AG20443 (cell line): ENCODE data around the gene CALML3.

Source experiments
- DNase-seq: peaks from one replicate; pipeline ENCODE4 v3.0.0; 2012; ENCODE audit warnings: low spot score, mixed read lengths

The CALML3 gene

GRCh38 chr10:5506751-5507648 is 17.8 kb upstream of the CALML3 start:
- DNase-seq: no peak

DNA sequence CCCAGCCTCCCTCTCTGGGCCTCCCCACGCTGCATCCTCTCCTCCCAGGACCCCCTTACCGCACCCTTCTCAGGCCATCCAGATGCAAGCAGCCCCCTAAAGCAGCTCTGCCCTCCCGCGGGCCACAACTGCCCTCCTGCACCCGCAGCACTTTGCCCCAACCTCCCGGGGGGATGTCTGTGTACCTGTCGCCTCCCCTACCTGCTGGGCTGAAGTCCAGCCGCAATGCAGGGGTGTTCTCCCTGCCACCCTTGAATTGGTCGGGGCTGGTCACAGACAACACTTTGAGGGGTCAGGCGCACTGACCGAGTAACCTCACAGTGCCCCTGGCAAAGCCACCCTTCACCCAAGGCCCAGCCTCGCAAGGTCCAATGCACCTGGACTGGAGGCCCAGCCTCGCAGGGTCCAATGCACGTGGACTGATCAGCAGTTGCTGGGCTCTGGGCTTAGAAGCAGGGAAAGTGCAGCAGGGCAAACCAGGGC is 17.1 kb upstream of the CALML3 start:
- DNase-seq: no peak

GRCh38 chr10:5508161-5508604 is 16.6 kb upstream of the CALML3 start:
- DNase-seq: no peak

GRCh38 chr10:5508786-5509185 is 16.0 kb upstream of the CALML3 start:
- no peak for DNase-seq

- DNase-seq: no peak
Observed at GRCh38 chr10:5509236-5509635, 15.5 kb upstream of the CALML3 start.

GRCh38 chr10:5509691-5510090 is 15.1 kb upstream of the CALML3 start:
- no peak for DNase-seq

DNA sequence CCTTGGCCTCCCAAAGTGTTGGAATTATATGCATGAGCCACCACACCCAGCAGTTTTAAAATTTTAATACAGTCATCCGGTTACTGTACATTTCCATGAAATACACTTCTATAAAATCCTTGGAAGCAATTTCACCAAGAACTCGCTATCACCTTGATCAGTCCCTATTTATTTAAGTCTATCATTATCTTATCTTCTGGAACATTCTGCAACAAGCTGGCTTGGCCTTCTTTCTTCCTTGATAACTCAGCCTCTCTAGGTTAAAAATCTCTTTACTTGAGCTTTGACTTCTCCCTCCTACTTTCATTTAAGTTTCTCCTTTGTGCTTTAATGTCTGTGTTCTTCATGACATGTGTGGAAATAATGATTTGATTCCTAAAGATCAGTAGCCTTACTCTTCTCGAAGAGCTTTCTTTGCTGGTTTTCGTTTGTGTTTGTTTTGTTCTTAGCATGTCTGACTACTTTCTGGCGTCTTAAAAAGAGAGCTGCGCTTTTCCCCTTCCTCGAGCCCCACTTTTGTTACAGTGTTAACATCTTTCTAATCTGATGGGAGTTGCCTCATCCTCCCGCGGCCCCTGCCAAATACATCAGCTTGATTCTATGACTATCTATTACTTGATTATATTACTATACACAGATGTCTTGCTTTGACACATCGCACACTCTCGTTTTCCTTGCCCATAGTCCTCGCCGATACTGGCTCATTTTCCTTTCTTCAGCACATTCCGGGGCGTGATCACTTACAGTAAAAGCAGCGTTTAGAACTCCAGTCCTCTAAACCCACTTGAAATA is 14.3 kb upstream of the CALML3 start:
- DNase-seq: no peak

DNA sequence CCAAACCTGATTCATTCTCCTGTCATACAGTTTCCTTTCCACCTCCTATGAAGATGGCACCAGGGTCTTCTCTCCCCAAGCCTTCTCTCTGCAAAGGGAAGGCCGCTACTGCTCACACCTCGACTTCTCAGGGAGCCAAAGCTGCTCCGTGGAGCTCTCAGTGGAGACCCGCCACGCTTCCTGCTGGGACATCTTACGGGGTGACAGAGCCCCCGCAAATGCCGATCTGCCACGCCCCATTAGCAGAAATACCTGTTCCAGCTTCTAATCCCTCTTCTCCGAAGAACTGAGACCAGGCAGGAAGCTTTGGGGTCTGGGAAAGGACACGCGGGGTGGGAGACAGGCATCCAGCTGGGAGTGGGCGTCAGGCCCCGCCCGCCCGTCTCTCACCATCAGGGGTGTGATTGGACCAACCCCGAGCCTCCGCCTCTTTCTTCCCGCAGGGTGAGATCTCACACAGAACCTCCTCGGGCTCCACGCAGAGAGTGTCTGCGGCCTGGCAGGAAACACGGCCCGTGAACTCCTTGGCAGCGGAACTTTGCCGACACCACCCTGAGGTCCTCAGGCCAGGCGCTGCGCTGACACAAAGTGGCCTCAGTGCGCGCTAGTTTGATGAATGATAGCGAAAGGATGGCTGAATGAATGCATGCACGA is 13.4 kb upstream of the CALML3 start:
- DNase-seq: no peak

DNA sequence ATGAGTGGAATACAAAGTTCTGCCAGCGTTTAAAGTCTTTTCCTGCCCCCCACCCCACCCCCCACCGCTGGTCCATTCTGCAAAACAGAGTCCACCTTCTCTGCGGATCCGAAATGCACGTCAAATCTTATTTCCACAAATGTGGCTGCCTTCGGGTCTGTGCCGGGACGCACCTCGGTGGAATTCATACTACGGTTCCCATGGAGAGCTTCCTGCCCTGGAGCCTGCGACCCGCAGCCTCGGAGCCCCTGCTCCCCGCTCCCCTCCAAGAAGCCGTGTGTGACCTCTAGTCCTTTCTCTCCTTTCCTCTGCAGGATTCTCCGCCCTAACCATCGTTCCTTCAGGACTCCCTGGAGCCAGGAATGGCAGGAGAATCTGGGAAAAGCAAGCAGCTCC is 12.9 kb upstream of the CALML3 start:
- no peak for DNase-seq

DNA sequence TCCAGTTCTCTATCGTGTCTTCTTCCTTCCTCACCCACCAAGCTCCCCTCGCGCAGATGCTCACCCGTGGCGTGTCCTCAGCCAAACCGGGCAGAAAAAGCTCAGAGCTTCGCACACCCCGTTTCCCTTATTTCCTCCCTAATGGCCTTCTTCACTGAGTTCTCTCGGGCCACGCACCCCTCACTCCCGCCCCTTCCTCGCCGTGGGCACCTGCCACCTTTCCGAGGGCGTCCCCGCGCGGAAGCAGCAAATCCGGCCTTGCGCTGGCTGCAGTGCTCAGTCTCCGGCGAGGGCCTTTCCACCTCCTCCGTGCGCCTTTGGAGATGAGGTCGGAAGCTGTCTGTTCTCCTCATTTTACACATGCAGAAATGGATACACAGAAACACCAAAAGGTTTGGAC is 12.4 kb upstream of the CALML3 start:
- no peak for DNase-seq

DNA sequence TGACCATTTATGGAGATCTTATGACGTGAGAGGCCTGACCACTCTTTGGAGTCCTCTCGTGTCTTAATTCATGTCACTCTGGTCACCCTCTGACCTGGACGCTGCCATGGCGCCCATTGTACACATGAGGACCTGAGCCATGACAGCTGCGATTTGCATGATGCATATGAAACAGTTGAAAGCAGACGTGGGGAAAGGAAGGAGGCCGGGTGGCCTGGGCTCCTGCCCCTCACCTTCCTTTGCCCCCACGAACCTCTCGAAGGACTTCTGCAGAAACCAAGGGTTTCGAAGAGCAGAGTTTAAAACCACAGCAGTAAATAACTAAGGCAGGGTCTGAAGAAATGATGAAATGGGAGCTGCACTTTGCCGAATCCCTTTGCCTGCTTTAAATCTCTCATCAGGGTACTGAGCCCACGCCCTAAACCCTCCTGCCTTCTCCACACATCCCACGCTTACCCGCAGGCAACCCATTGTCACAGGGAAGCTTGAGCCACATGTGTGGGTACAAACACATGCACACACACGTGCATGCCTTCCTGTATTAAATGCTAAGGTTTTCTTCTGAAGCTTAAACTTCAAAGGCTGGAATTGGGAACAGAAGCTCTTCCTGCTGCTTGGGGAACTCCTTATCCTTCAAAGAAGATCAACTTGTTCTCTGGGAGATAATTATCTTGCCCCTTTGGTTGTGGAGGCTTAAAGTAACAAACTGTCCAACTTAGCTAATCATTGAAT is 11.7 kb upstream of the CALML3 start:
- DNase-seq: no peak

DNA sequence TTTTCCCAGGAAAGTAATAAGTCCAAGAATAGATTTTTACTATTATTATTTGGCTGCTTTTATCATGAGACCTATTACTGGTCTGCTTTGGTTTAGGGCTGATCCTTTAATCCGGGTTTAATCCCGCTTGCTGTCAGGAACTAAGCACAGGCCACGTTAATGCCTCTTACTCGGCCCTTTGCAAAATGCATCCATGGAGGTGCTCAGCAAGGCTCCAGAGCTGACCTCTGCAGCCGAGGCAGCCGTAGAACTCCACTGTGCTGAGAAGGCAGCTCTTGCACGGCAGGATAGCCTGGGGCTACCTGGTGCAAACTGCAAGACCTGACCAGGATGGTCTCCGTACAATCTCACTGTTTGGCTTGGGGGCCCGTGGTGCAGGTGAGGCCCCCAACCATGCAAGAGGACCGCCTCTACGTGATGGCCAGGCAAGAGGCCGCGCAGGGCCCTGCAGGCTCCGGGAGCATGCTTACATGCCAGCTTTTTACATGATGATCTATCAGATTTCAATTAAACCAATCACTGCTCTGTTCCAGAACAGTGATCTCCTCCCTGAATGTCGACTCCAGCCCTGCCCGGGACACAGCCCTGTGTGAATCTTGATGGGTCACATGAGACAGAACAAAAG is 10.4 kb upstream of the CALML3 start:
- DNase-seq: no peak

DNA sequence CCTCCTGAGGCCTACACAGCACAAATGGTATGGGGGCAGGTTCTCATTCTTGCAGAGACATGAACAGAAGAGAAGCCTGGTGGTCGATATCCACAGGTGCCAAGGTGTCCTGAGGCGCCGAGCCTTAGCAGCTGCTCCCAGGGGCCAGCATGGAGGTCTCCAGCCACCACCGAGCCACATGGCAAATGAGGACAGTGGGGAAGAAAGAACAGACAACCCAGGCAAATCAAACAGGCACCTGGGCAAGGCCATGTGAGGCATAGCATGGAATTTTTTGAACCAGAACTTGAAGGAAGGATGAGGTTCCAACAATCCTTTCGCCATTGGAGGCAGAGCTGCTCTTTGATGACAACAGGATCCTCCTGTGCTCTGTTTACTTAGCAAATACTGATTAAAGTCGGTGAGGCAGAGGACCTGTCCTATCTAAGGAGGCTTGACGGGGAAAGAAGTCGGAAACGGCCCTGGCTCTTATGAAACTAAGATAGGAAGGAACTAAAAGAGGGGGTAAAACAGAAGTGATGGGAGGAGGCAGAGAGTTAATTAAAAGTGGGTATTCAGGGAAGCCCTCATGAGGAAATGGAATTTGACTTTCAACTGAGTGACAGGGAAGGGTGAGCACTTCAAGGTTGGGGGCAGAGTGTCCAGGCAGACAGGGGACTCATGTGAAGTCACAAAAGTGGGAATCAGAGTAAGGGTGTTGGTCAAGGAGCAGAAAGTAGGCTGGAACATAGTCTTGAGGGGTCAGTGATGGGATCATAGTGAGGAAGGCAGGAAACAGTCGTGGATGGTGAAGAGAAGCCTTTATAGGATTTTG is 8.6 kb upstream of the CALML3 start:
- no peak for DNase-seq

DNA sequence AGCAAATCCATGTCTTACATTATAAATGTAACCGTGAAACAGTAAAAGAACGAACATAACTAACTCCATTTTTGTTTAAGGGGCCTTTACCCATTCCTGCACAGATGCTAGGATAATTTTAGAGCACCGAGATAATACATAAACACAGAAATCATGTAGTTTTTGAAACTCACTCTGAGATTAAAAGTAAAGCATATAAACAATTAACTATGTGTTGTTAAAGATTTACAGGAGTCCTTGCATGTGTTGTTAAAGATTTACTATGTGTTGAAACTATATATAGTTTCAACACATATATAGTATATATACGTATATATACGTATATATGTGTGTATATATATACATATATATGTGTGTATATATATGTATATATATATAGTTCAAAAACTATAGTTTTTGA is 7.2 kb upstream of the CALML3 start:
- DNase-seq: no peak

DNA sequence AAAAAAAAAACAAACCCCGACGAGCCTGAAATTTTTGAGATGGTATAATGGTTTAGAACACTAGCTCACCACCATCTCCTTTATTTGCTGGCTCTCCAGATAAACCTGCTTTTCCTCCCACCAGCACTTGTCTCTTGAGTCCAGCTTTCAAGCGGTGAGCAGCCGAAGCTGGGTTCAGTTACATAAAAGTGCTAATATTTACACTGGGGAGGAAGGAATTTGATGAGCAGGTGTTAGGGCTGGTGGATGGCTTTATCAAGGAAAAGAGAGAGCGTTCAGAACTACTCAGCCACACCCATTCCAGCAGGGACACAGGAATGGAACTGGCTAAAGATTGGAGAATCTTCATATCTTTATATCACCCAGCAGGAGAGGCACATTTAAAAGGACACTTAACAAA is 6.6 kb upstream of the CALML3 start:
- DNase-seq: no peak

GRCh38 chr10:5519054-5519453 is 5.7 kb upstream of the CALML3 start:
- DNase-seq: no peak

DNA sequence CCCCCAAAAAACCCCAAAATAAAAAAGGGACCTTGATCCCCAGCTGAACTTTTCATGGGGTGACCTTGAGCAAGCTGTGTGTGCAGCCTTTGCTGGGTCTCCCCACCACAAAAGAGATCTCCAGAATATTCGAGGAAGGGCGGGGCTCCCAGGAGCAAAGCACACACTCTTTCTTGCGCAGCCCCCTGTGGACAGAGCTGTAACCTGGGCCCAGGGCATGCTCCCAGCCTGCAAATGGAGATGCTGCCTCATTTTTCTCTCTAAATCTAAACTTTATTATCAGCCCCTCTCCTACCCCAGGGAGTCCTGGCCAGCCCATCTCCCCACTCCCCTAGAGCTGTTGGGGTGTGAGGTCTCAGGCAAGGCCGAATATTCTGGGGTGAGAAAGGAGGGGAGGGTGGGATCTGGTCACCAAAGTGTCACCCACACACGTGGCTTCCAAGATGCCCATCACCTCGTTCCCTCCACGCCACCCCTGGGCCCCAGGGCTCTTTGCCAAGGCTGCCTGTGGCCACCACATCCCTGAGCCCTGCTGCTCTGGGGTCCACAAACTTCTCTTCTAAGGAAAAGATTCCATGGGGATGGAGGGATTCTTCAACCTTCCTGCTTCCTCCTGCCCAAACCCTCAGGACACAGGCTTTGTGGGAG is 1.7 kb upstream of the CALML3 start:
- DNase-seq: no peak

DNA sequence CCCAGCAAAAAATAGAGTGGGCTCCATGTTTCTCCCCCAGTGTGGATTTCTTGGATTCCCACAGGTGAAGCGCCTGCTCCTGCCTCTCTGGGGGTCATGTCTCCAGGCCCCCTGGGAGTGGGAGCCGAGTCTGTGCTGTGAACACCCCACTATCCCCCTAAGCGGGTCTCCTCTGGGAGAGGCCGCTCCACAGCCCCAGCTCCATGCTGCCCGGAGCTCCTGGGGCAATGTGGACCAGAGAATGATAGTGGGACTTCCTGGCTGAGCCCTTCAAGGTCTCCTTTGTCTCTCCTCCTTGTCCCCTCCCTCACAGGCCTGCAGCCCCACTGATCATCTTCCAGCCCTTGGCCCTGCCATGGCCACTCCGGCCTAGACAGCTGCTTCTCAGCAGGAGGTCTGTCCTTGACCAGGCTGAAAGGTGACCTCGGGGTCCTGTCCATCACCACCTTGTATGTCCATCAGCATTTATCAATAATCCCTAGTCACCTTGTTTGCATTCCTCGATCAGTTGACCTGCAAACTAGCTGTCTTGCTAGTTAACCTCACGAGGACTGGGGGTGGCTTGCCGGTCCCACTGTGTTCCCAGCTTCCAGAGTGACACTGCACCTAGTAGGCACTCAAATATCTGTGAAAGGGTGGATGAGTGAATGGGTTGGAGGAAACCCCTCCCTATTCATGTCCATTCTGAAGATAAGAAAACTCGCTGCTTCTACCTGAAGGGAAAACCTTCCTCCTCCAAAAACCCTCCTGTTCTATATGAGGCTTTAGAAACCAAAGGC is 776 bp upstream of the CALML3 start:
- DNase-seq: no peak
